ENCODE results near the gene FABP7.

Gene FABP7

DNA sequence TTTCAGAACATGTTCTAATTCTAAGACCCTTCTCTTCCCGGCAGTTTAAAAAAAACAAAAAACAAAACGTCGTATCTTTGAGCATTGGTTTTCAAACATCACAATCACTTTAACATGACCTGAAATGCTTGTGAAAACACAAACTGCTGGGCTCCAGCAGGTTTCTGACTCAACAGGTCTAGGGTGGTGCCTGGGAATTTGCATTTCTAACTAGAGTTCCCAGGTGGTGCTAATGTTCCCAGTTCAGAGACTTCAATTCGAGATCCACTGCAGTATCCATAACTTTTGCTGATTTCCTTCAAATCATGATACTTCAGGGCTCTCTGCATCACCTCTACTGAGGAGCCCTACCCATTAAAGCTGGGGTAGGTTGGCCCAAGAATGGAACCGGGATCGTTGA is 8.7 kb downstream of the FABP7 start:
- Histone ChIP-seq H3K27ac (ENCODE audit: low read length) (no peak overlapping the region), H3K9ac (ENCODE audit: low read length) (no peak overlapping the region), H3K4me3 (ENCODE audit: low read length) (no peak overlapping the region), H3K4me1 (ENCODE audit: control insufficient read depth, low read depth, low read length) (peaks cover 37% of the 10 kb centered on the region), H3K27me3 (ENCODE audit: control insufficient read depth, insufficient read depth, low read length) (peaks cover 36% of the 10 kb centered on the region), H3K9me3 (ENCODE audit: control insufficient read depth, low read depth, low read length) (no peaks in the 10 kb centered on the region), H3K36me3 (ENCODE audit: control insufficient read depth, low read depth, low read length) (no peaks in the 10 kb centered on the region)

GRCh38 chr6:122788663-122789181 is 9.2 kb downstream of the FABP7 start:
- Histone ChIP-seq H3K9me3 (ENCODE audit: control insufficient read depth, low read depth, low read length) (no peaks in the 10 kb centered on the region), H3K36me3 (ENCODE audit: control insufficient read depth, low read depth, low read length) (no peaks in the 10 kb centered on the region), H3K27ac (ENCODE audit: low read length) (no peak overlapping the region), H3K4me1 (ENCODE audit: control insufficient read depth, low read depth, low read length) (peaks cover 37% of the 10 kb centered on the region), H3K27me3 (ENCODE audit: control insufficient read depth, insufficient read depth, low read length) (peaks cover 36% of the 10 kb centered on the region), H3K9ac (ENCODE audit: low read length) (peak overlapping the region; percentile 69), H3K4me3 (ENCODE audit: low read length) (peak overlapping the region; percentile 78)

DNA sequence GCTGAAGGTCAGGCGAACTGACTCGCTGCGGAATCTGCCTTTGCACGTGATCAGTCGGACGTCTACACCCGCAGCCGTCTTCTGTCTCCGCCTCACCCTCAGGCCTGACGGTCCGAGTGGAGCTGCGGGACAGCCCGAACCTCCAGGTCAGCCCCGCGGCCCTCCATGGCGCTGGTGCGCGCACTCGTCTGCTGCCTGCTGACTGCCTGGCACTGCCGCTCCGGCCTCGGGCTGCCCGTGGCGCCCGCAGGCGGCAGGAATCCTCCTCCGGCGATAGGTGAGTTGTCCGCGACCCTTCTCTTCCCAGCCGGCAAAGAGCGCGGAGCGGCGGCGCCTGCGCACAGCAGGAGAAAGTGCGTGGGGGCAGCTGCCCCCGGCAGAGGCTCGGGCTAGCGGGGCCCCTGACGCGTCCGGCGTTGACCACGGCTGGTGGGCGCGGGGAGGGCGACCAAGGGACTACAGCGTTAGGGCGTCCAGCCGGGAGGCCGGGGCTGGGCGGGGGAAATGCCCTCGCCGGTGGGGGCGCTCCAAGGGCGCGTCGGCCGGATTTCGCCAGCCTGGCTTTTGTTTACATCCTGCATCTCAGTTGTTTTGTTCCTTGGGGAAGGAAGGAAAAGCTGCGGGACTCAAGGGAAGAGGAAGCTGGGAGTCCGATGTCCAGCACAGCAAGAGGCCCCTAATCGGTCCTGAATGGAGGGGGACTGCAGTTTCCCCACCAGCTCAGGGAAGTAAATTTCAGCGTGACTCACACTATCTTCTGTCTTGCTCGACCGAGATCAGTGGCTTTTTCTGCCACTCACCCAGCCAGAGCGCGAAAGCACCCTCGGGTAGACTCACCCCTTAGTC is 9.9 kb downstream of the FABP7 start, which contains the start of gene SMPDL3A:
Gene SMPDL3A (plus strand): TSS at position 77 of the 846 bp plus-strand sequence. CDS start 89 bp downstream, at position 166.
- Histone ChIP-seq H3K27me3 (ENCODE audit: control insufficient read depth, insufficient read depth, low read length) (peaks cover 36% of the 10 kb centered on the region), H3K27ac (ENCODE audit: low read length) (peak within 1 kb of the TSS; percentile 19), H3K4me3 (ENCODE audit: low read length) (peak within 1 kb of the TSS; percentile 78), H3K36me3 (ENCODE audit: control insufficient read depth, low read depth, low read length) (no peaks in the 10 kb centered on the region), H3K4me1 (ENCODE audit: control insufficient read depth, low read depth, low read length) (peaks cover 37% of the 10 kb centered on the region), H3K9me3 (ENCODE audit: control insufficient read depth, low read depth, low read length) (no peaks in the 10 kb centered on the region), H3K9ac (ENCODE audit: low read length) (peak within 1 kb of the TSS; percentile 69)

DNA sequence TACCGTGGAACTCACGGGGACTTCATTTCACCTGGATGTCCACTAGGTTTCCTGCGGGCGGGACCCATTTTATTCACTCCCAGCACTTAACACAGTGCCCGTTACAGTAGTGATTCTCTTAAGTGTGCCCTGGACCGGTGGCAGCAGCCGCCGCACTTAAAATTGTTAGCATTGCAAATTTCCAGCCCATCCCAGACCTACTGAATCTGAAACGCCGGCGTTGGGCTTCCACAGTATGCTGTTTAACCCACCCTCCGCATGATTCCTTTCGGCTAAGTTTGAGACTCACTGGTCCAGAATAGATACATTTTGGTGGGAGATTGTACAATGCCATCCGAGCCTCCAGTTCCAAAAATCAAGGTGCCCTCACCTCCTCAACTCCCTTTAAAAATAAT is 10.5 kb downstream of the FABP7 start:
- peaks cover 37% of the 10 kb centered on the region for H3K4me1 ChIP-seq (ENCODE audit: control insufficient read depth, low read depth, low read length)
- peaks cover 36% of the 10 kb centered on the region for H3K27me3 ChIP-seq (ENCODE audit: control insufficient read depth, insufficient read depth, low read length)
- peak overlapping the region; percentile 69 for H3K9ac ChIP-seq (ENCODE audit: low read length)
- peak overlapping the region; percentile 19 for H3K27ac ChIP-seq (ENCODE audit: low read length)
- no peaks in the 10 kb centered on the region for H3K36me3 ChIP-seq (ENCODE audit: control insufficient read depth, low read depth, low read length)
- peak overlapping the region; percentile 78 for H3K4me3 ChIP-seq (ENCODE audit: low read length)
- H3K9me3 ChIP-seq (ENCODE audit: control insufficient read depth, low read depth, low read length), result no peaks in the 10 kb centered on the region

DNA sequence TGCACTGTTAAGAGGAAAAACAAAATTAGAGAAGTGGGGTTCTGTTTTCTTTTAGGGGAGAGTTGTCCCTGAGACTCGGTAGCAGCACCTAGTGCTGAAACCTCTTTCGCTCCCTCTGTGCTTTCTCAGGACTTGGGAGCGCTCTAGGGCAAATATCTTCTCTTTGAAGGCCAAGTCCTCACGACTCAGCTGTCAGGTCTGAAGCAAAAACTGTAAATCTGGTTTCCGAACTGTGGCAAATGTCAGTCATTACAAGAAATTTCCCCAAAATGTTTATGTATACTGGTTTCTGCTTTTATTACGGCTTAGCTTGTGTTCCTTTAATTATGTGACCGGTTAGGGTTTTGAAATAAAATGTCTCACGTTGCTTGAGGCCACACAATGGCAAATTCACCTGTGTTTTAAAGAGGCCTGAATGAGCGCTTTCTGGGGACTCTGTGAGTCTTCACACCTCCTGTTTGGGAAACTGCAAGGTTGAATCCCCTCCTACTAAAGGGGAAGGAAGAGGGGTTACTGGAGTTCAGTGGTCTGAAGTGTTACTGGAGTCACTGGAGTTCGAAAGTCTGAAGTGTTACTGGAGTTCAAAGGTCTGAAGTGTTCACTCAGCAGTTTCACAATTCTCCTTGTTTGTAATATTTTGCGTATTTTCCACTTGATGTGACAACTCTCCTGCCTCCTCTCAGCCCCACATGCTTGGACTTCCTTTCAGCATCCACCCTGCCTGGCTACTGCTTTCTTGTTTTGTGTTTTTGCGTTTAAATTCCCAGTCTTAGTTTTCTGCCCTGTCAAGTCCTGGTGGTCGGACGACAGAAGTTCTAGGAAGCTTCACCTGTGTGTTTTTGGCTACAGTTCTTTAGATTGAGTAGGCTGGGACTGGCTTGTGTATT is 11.2 kb downstream of the FABP7 start:
- Histone ChIP-seq H3K36me3 (ENCODE audit: control insufficient read depth, low read depth, low read length) (no peaks in the 10 kb centered on the region), H3K27ac (ENCODE audit: low read length) (no peak overlapping the region), H3K27me3 (ENCODE audit: control insufficient read depth, insufficient read depth, low read length) (peaks cover 36% of the 10 kb centered on the region), H3K9ac (ENCODE audit: low read length) (peak overlapping the region; percentile 69), H3K4me1 (ENCODE audit: control insufficient read depth, low read depth, low read length) (peaks cover 35% of the 10 kb centered on the region), H3K9me3 (ENCODE audit: control insufficient read depth, low read depth, low read length) (no peaks in the 10 kb centered on the region), H3K4me3 (ENCODE audit: low read length) (peak overlapping the region; percentile 78)

GRCh38 chr6:122791310-122791679 is 11.8 kb downstream of the FABP7 start:
- H3K9ac ChIP-seq (ENCODE audit: low read length), result no peak overlapping the region
- H3K36me3 ChIP-seq (ENCODE audit: control insufficient read depth, low read depth, low read length), result no peaks in the 10 kb centered on the region
- H3K27ac ChIP-seq (ENCODE audit: low read length), result no peak overlapping the region
- H3K4me3 ChIP-seq (ENCODE audit: low read length), result no peak overlapping the region
- peaks cover 29% of the 10 kb centered on the region for H3K4me1 ChIP-seq (ENCODE audit: control insufficient read depth, low read depth, low read length)
- no peaks in the 10 kb centered on the region for H3K9me3 ChIP-seq (ENCODE audit: control insufficient read depth, low read depth, low read length)
- H3K27me3 ChIP-seq (ENCODE audit: control insufficient read depth, insufficient read depth, low read length), result peaks cover 36% of the 10 kb centered on the region

- no peak overlapping the region for H3K4me3 ChIP-seq (ENCODE audit: low read length)
- peaks cover 25% of the 10 kb centered on the region for H3K4me1 ChIP-seq (ENCODE audit: control insufficient read depth, low read depth, low read length)
- H3K9ac ChIP-seq (ENCODE audit: low read length), result no peak overlapping the region
- H3K27me3 ChIP-seq (ENCODE audit: control insufficient read depth, insufficient read depth, low read length), result peaks cover 25% of the 10 kb centered on the region
- H3K36me3 ChIP-seq (ENCODE audit: control insufficient read depth, low read depth, low read length), result no peaks in the 10 kb centered on the region
- H3K9me3 ChIP-seq (ENCODE audit: control insufficient read depth, low read depth, low read length), result no peaks in the 10 kb centered on the region
- H3K27ac ChIP-seq (ENCODE audit: low read length), result no peak overlapping the region
Measured at GRCh38 chr6:122792766-122793165, 13.2 kb downstream of the FABP7 start.

DNA sequence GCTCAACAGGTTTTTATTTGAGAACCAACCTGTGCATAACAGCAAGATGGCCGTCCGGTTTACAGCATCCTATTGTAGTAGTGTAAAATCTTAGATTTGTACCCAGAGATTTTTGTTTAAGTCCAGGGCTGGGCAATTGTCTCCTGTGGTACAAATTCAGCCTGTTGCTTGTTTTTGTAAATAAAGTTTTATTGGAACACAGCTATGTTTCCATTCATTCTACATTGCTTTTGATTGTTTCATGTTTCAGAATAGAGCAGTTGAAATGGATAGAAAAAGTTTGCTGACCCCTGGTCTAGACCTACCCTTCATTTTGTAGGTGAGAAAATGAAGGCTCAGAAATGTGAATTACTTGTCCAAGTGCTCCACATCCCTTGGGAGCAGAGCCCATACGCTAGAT is 18.0 kb downstream of the FABP7 start:
- Histone ChIP-seq H3K9ac (ENCODE audit: low read length) (no peak overlapping the region), H3K36me3 (ENCODE audit: control insufficient read depth, low read depth, low read length) (no peaks in the 10 kb centered on the region), H3K9me3 (ENCODE audit: control insufficient read depth, low read depth, low read length) (no peaks in the 10 kb centered on the region), H3K27me3 (ENCODE audit: control insufficient read depth, insufficient read depth, low read length) (no peaks in the 10 kb centered on the region), H3K4me1 (ENCODE audit: control insufficient read depth, low read depth, low read length) (peaks cover 8% of the 10 kb centered on the region), H3K4me3 (ENCODE audit: low read length) (no peak overlapping the region), H3K27ac (ENCODE audit: low read length) (no peak overlapping the region)

DNA sequence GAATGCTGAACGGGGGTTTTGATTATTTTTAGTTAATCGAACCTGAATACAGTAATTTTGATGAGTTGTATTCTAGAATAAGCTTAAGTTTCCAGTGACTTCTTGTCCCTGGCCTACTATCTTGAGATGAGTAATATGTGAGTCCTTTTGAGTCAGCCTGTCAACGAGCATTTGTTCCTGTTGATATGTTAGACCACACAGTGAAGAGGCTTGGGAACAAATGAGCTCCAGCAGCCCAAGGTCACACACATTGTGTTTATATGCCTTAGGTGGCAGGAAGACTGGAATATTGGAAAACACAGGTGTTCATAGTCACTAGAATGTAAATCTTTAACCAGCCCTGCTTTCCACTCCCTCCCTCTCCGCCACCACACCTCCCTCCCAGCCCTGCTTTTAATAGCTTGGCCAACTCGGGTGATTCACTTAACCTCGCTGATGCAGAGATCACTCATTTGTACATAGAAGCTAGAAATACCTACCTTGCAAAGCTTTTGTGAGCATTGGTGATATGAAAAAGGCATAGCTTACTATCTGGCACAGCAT is 18.7 kb downstream of the FABP7 start:
- Histone ChIP-seq H3K9me3 (ENCODE audit: control insufficient read depth, low read depth, low read length) (no peaks in the 10 kb centered on the region), H3K4me3 (ENCODE audit: low read length) (no peak overlapping the region), H3K27ac (ENCODE audit: low read length) (no peak overlapping the region)

DNA sequence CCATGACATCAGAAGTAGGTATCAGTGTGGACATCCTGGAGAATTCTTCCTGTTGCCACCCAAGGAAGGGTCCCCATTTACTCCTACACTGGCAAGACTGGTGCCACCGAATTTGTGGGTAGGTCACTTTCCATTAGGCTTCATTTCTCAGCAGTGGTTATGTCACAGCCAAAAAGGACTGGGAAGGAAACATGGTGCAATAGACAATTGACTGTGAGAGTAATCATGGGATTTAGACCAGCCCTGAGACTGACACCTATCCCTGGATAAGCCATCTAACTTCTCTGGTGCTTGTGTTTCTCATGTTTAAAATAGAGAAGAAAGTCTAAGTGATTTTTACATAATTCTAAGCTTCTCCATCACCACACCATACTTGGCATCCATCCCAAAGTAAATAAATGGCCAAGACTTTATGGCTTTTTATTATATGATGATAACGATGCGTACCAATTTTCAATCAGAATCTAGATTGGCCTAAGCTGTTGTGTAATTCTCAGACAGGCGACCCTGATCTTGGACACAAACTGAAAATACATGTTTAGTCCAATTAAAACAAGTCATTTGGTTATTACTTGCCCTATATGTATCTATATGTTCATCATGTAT is 19.7 kb downstream of the FABP7 start:
- Histone ChIP-seq H3K9ac (ENCODE audit: low read length) (no peak overlapping the region), H3K36me3 (ENCODE audit: control insufficient read depth, low read depth, low read length) (no peaks in the 10 kb centered on the region), H3K9me3 (ENCODE audit: control insufficient read depth, low read depth, low read length) (no peaks in the 10 kb centered on the region), H3K4me3 (ENCODE audit: low read length) (no peak overlapping the region), H3K4me1 (ENCODE audit: control insufficient read depth, low read depth, low read length) (peaks cover 8% of the 10 kb centered on the region), H3K27ac (ENCODE audit: low read length) (no peak overlapping the region), H3K27me3 (ENCODE audit: control insufficient read depth, insufficient read depth, low read length) (no peaks in the 10 kb centered on the region)

More for the DNA sequence above, 18.7 kb downstream of the FABP7 start:
- peaks cover 8% of the 10 kb centered on the region for H3K4me1 ChIP-seq (ENCODE audit: control insufficient read depth, low read depth, low read length)
- no peak overlapping the region for H3K9ac ChIP-seq (ENCODE audit: low read length)
- H3K36me3 ChIP-seq (ENCODE audit: control insufficient read depth, low read depth, low read length), result no peaks in the 10 kb centered on the region
- no peaks in the 10 kb centered on the region for H3K27me3 ChIP-seq (ENCODE audit: control insufficient read depth, insufficient read depth, low read length)

Data from iPS-18a (cell line).